Bronchial epithelial cell (primary cell): ENCODE measurements around the gene LRRC8D. TPM values are rescaled to one million over a fixed set of nuclear protein-coding genes. Genes with fewer than 3 reads are reported as not detected.

Experiments used
- DNase-seq: peaks from one replicate; pipeline ENCODE4 v3.0.0-alpha.2; 2010; ENCODE audit warnings: low read depth
- FAIRE-seq: peaks from 2 replicates; lab custom pipeline; 2011; peaks lifted over from hg19 to GRCh38; lab: Jason Lieb, UNC
- H3K27me3 ChIP-seq: 2 replicates; pipeline ENCODE4 v1.5.1; 2011; ENCODE audit warnings: low read length; ENCODE audit not compliant: control insufficient read depth, insufficient read depth
- H3K36me3 ChIP-seq: 2 replicates; pipeline ENCODE4 v1.5.1; 2011; ENCODE audit warnings: low read length; ENCODE audit not compliant: control insufficient read depth, insufficient read depth
- H3K4me3 ChIP-seq: 2 replicates; pipeline ENCODE4 v1.5.1; 2011; ENCODE audit warnings: mild to moderate bottlenecking, low read depth, low read length, control low read depth
- total RNA-seq: library from RNA; depleted of rRNA; stranded (reverse); fragments of >200 nt; gene quantifications from 2 replicates; pipeline ENCODE4 v1.2.1, GENCODE V29; 2014
- TF ChIP-seq, protein P1 (sequence below): IDR thresholded peaks from 2 replicates; pipeline ENCODE4 v1.5.1; 2011; ENCODE audit warnings: mild to moderate bottlenecking, moderate library complexity, low read length, control low read depth, inconsistent platforms; ENCODE audit not compliant: insufficient read depth, severe bottlenecking

LRRC8D gene
- total RNA-seq, 1 donor from 2014 or later = 35.8 TPM

DNA sequence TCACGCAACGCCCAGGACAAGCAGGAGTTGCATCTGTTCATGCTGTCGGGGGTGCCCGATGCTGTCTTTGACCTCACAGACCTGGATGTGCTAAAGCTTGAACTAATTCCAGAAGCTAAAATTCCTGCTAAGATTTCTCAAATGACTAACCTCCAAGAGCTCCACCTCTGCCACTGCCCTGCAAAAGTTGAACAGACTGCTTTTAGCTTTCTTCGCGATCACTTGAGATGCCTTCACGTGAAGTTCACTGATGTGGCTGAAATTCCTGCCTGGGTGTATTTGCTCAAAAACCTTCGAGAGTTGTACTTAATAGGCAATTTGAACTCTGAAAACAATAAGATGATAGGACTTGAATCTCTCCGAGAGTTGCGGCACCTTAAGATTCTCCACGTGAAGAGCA, 113.6 kb downstream of the LRRC8D start:
- Histone ChIP-seq H3K4me3 (no peak overlapping the region), H3K27me3 (no peaks in the 10 kb centered on the region), H3K36me3 (peaks cover 1% of the 10 kb centered on the region)
- TF ChIP-seq, protein P1, sequence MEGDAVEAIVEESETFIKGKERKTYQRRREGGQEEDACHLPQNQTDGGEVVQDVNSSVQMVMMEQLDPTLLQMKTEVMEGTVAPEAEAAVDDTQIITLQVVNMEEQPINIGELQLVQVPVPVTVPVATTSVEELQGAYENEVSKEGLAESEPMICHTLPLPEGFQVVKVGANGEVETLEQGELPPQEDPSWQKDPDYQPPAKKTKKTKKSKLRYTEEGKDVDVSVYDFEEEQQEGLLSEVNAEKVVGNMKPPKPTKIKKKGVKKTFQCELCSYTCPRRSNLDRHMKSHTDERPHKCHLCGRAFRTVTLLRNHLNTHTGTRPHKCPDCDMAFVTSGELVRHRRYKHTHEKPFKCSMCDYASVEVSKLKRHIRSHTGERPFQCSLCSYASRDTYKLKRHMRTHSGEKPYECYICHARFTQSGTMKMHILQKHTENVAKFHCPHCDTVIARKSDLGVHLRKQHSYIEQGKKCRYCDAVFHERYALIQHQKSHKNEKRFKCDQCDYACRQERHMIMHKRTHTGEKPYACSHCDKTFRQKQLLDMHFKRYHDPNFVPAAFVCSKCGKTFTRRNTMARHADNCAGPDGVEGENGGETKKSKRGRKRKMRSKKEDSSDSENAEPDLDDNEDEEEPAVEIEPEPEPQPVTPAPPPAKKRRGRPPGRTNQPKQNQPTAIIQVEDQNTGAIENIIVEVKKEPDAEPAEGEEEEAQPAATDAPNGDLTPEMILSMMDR = no peak
- FAIRE-seq (no peak), DNase-seq (no peak)

DNA sequence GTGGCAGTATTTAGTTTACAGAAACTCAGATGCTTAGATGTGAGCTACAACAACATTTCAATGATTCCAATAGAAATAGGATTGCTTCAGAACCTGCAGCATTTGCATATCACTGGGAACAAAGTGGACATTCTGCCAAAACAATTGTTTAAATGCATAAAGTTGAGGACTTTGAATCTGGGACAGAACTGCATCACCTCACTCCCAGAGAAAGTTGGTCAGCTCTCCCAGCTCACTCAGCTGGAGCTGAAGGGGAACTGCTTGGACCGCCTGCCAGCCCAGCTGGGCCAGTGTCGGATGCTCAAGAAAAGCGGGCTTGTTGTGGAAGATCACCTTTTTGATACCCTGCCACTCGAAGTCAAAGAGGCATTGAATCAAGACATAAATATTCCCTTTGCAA, 114.4 kb downstream of the LRRC8D start:
- peaks cover 1% of the 10 kb centered on the region for H3K36me3 ChIP-seq
- no peak overlapping the region for H3K4me3 ChIP-seq
- TF ChIP-seq, protein P1 = no peak
- DNase-seq = no peak
- no peaks in the 10 kb centered on the region for H3K27me3 ChIP-seq
- no peak for FAIRE-seq

DNA sequence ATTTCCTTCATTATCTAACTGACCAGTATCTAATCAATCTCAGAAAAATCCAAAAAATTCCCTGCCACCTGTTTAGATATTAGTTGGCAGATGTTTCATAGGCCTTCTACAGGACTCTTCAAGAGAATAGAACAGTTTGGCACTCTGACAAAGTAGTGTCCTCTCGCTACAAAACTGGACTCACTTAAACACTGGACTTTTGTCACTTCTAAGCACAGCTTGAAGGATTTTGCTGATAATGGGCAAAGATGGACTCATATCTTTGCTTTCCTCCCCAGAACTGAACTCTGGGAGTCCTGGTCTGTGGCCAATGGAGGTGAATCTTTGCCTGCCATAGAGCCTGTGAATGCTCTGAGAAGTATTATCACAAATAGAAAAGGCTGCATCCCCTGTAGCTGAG, 115.9 kb downstream of the LRRC8D start:
- TF ChIP-seq, protein P1 = no peak
- Histone ChIP-seq H3K4me3 (no peak overlapping the region), H3K36me3 (peaks cover 1% of the 10 kb centered on the region), H3K27me3 (no peaks in the 10 kb centered on the region)
- no peak for FAIRE-seq
- no peak for DNase-seq

DNA sequence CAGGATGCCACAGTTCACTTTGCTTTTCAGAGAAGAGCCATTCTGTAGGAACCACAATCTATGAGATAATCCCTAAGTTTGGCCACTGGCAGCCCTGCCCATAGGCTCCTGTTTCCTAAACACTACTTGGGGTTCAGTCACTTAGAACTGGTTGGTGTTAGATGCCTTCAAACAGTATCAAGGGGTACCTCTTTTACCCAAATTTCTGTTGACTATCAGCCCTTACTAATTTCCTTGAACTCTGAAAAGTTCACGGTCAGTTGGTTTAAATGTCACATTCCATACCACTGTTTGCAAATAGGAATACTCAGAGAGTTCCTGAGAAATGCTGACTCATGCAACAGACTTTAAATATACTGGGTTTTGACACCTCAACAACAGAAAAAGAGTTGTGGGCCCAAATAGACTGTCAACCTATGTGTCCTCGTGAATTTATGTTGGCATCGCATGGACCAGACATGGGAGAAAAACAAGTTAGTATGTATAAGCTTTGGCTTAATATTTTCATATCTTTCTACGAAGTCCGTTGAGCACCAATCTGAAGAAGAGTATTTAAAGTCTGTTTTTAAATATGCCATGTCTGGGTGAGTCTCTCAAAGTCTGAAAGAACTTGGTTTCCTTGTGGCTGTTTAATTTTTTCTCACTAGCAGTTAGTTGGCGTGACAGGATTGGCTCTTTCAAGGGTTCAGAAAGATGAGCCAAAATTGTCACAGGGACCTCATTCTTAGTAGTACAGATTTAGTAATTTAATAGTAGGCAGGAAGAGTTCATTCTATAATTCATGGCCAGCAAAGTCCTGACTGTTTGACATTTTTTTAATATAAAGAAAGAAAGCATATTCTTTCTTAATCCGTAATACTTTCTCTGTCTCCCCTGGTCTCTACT, 117.6 kb downstream of the LRRC8D start:
- H3K36me3 ChIP-seq = no peaks in the 10 kb centered on the region
- H3K27me3 ChIP-seq = no peaks in the 10 kb centered on the region
- FAIRE-seq (no peak), DNase-seq (peak; percentile 33)
- H3K4me3 ChIP-seq = no peak overlapping the region
- TF ChIP-seq, protein P1 = no peak

DNA sequence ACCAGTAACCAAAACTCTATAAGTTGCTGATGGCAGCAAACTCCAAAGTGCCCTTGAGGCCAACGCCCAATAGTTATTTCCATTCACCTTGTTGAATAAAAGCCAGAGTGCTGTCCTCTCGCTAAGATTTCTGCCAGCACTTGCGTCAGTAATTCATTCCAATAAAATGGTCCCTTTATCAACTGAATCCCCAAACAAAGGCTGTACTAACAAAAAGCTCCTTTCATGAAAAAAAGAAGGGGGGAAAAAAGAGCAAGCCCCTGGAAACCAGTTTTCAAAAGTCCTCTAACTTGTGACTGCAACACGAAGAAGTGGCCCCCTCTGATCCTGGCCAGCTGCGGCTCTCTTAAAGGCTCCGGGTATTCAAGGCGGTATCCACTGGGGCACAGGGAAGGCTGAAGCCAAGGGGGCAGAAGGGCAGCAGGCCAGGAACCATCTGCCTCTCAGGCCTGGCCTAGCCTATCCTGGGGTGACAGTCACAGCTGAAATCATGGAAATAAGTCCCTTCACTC, 118.3 kb downstream of the LRRC8D start:
- no peak for FAIRE-seq
- no peaks in the 10 kb centered on the region for H3K27me3 ChIP-seq
- no peaks in the 10 kb centered on the region for H3K36me3 ChIP-seq
- no peak for DNase-seq
- no peak overlapping the region for H3K4me3 ChIP-seq
- TF ChIP-seq, protein P1 = no peak
